ENCODE results near the gene VAV1.
A peak's percentile ranks its signal among the peaks of the same experiment; 100 is the strongest.
"Not testable (repeated sequence)": the region's sequence is repeated elsewhere in the genome, so short reads cannot be mapped to it uniquely, and the experiment has no call there.

Gene VAV1

DNA sequence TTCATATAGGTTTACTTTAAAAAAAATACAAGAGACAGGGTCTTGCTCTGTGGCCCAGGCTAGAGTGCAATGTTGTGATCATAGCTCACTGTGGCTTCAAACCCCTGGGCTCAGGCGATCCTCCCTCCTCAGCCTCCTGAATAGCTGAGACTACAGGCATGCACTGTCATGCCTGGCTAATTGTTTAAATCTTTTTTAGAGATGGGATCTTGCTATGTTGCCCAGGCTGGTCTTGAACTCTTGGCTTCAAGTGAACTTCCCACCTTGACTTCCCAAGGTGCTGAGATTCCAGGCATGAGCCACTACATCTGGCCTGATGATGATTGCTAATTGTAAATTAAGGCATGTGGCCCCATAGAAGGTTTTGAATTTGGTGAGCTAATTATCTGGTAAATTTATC lies 79.5 kb downstream of the VAV1 start:
- DNase-seq (ENCODE audit: low spot score), result no peak

DNA sequence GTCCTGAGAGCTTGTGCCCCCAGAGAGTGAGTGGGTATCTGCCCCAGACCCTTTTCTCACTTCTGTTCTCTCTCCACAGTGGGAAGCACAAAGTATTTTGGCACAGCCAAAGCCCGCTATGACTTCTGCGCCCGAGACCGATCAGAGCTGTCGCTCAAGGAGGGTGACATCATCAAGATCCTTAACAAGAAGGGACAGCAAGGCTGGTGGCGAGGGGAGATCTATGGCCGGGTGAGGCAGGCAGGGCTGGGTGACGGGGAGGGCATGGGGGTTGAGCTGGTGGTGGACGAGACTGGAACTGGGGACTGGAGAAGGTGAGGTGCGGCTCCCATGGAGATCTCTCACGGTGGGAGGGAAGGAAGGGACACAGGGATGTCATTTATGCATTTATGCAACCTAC lies 81.4 kb downstream of the VAV1 start:
- no peak for DNase-seq (ENCODE audit: low spot score)

DNA sequence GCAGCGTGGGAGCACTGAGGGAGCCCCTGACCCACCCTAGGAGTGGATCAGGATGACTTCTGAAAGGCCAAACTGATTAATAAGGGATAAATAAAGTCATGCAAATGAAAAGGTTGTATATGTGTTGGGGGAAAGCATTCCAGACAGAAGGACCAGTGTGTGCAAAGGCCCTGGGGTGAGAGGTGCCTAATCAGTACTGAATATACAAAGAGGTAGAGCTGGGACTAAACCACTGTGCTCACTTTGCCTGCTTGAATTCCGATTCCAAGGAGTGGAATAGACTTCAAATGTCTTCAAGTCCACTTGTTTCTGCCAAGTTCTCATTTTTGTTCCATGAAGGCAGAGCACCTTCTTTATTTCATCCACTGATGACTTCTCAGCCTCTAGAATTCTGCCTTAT lies 82.2 kb downstream of the VAV1 start:
- DNase-seq (ENCODE audit: low spot score), result no peak

DNA sequence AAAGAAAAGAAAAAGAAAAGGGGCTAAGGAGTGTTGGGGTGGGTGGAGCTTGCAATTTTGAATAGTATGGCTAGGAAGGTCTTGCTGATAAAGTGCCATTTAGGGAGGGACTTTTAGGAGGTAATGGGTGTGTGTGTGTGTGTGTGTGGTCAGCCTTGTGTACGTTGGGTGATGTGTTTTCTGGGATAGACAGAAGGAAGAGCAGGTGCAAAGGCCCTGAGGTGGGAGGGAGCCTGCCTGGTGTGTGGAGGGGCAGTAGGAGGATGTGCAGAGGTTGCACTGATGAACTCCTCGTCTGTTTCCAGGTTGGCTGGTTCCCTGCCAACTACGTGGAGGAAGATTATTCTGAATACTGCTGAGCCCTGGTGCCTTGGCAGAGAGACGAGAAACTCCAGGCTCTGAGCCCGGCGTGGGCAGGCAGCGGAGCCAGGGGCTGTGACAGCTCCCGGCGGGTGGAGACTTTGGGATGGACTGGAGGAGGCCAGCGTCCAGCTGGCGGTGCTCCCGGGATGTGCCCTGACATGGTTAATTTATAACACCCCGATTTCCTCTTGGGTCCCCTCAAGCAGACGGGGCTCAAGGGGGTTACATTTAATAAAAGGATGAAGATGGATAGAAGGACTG lies 84.4 kb downstream of the VAV1 start:
- no peak for DNase-seq (ENCODE audit: low spot score)

DNA sequence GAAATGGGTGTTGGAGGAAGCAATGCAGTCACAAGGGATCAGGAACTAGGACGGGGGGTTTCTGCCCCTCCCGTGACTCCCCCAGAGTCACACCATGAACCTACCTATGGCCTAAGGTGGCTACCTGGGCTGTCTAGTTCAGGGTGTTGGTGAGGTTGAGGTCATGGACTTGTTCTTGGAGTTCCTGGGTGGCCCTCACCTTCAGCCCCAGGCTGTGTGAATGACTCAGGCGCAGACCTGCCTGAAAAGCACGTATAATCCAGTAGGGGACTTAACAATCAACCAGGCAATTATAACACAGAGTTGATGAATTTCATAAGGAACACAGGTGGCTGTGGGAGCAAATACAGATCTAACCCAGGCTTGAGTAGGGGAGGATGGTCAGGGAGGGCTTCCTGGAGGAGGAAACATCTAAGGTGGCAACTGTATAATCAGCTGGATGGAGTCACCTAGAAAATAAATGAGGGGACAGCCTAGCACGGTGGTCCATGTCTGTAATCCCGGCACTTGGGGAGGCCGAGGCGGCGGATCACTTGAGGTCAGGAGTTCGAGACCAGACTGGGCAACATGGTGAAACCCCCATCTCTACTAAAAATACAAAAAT lies 89.3 kb downstream of the VAV1 start:
- DNase-seq (ENCODE audit: low spot score), result no peak

DNA sequence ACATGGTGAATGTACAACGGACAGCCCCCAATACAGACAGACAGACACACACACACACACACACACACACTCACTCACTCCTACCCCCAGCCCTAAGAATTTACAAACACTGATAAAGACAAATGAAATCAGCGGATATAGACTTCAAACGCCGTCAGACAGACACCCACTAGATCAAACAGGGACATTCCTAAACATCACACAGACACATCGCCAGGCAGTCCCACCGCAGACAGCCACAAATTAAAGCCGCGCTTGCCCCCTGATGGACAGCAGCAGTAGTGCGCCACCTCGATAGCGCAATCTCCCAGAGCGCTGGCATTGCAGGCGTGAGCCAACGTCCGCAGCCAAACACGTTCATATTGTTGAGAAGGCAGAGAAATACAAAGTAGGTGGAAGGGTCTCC lies 90.2 kb downstream of the VAV1 start:
- DNase-seq (ENCODE audit: low spot score), result peak; percentile 82

DNA sequence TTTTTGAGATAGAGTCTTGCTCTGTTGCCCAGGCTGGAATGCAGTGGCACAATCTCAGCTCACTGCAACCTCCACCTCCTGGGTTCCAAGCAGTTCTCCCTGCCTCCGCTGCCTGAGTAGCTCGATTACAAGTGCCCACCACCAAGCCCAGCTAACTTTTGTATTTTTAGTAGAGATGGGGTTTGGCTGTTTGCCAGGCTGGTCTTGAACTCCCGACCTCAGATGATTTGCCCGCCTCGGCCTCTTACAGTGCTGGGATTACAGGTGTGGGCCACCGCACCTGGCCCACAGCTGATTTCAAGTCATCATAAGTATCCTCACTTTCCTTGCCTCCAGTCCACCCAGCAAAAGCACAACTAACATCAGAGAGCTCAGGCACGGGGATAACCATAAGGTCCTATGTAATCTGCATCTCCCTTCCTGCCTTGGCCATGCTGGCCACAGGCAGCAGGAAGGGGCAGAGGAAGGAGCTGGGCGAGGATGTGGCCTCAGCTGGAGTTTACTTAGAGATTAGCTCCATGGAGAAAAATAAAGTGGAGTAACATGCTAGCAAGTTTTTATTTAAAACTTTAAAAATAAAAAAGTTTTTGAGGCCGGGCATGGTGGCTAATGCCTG lies 91.9 kb downstream of the VAV1 start:
- DNase-seq (ENCODE audit: low spot score), result no peak

DNA sequence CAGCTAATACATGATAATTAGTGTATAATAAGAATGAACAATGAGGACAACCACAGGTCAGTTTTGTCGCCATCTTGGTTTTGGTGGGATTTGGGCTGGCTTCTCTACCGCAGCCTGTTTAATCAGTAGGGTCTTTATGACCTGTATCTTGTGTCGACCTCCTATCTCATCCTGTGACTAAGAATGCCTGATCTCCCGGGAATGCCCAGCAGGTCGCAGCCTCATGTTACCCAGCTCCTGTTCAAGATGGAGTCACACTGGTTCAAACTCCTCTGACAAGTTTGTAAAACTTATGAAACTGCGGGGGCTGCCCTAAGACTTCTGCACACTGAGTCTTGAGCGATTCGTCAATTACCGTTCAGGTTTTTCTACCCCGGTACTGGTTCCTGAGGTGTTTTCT lies 93.3 kb downstream of the VAV1 start:
- no peak for DNase-seq (ENCODE audit: low spot score)

DNA sequence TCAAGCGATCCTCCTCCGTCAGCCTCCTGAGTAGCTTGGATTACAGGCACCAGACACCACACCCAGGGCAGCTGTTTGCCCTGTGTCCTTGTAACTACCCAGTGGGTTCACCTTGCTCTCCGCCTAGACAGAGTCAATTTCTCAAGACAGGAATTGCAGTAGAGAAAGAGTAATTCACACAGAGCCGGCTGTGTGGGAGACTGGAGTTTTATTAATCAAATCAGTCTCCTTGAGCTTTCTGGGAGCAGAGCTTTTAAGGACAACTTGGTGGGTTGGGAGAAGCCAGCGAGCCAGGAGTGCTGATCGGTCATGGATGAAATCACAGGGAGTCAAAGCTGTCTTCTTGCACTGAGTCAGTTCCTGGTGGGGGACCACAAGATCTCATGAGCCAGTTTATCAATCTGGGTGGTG lies 94.2 kb downstream of the VAV1 start:
- no peak for DNase-seq (ENCODE audit: low spot score)

DNA sequence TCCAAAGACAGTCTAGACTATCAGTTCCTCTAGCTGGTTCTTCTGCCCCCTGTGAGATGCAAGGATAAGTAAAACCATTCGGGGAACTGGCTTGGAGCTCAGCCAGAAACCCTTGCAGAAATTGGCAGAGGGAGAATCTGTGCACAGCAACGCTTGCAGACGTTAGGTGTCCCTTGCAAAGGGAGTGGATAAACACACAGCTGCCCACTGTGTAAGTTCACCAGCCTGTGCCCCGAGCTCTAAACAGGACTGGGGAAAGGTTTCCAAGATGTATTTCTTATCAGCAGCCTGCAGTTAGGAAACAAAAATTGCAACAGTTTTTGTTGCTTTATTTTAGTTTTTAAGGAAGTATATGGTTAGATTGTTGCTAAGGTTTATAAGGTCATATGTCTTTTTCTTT lies 95.8 kb downstream of the VAV1 start:
- no peak for DNase-seq (ENCODE audit: low spot score)

DNA sequence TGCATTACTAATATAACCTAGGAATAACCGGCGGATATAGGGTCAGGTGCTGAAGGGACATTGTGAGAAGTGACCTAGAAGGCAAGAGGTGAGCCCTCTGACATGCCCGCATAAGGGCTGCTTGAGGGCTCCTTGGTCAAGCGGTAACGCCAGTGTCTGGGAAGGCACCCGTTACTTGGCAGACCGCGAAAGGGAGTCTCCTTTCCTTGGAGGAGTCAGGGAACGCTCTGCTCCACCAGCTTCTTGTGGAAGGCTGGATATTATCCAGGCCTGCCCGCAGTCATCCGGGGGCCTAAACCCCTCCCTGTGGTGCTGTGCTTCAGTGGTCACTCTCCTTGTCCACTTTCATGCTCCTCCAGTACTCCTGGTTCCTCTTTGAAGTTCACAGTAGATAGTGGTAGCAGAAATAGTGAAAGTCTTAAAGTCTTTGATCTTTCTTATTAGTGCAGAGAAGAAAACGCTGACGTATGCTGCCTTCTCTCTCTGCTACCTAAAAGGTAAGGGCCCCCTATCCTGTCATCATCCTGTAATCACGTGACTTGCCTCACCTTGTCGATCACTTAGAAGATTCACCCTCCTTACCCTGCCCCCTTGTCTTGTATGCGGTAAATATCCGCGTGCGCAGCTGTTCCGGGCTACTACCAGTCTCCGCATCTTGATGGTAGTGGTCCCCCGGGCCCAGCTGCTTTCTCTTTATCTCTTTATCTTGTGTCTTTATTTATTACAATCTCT lies 96.8 kb downstream of the VAV1 start:
- not testable (repeated sequence) for DNase-seq (ENCODE audit: low spot score)

DNA sequence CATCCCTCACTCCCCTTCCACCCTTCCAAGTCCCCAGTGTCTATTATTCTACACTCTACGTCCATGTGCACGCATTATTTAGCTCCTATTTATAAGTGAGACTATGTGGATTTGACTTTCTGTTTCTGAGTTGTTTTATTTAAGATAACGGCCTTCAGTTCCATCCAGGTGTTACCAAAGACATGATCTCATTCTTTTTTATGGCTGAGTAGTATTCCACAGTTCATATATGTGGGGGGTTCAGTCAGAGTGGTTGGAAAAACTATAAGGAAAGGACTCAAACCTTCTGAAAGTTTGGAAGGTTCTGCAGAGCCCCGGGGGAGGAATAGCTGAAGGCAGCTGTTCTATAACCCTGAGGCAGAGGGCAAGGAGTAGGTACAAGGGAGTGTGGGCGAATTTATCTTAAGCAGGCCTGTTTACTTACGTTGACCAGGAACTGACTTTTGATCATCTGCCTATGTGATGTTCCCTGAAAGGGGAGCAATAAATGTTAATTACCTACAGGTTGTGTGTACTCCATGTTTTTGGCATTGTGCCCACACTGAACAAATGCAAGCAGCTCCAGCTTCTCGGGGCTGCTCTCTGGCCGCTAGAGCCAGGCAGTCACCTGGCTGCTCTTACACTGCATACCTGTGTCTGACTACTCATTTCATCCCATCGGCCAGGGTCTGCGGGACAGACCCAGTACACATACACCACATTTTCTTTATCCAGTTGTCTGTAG lies 101.4 kb downstream of the VAV1 start:
- no peak for DNase-seq (ENCODE audit: low spot score)

DNA sequence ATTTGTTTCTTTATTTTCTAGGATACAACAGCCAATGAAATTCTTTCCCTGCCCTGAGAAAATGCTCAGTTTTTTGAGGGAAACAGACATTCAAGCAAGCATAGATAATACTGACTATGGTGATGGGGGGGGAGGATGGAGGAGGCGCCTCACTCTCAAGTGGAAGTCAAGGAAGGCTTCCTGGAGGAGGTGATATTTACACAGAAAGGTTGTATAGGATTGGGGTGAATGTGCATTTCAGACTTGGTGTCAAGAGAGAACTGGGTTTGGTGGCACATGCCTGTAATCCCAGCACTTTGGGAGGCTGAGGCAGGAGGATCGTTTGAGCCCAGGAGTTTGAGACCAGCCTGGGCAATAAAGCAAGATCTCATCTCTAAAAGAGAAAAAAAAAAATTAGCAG lies 102.7 kb downstream of the VAV1 start:
- DNase-seq (ENCODE audit: low spot score), result no peak

DNA sequence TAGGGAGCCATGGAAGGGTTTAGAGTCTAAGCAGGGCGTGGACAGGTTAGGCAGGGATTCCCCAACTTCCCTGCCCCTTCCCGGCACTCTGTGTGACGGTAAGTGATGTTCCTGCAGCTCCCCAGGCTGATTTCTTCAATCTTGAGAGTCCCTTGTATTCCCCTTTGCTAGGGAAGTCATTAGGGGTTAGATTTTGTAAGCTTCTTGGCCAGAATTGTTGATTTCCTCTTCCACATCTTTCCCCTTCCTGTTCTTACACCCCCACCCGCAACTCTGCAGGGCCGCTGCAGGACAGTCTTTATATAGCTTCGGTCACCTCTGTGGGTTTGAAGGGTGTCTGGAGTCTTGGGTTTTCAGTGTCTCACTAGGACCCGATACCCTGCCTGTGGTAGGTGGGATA lies 104.2 kb downstream of the VAV1 start:
- no peak for DNase-seq (ENCODE audit: low spot score)

DNA sequence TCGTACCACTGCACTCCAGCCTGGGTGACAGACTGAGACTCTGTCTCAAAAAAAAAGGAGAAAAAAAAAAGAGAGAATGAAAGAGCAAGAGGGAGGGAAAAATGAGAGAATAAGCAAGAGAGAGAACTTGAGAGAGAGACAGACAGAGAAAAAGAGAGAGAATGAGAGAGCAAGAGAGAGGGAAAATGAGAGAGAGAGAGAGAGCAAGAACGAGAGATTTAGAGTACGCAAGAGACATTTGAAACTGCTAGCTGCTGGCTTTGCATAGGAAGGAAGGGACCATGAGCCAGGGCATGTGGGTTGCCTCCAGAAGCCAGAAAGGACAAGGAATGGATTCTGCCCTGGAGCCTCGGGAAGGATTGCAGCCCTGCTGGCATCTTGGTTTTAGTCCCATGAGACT lies 105.3 kb downstream of the VAV1 start:
- DNase-seq (ENCODE audit: low spot score), result no peak

DNA sequence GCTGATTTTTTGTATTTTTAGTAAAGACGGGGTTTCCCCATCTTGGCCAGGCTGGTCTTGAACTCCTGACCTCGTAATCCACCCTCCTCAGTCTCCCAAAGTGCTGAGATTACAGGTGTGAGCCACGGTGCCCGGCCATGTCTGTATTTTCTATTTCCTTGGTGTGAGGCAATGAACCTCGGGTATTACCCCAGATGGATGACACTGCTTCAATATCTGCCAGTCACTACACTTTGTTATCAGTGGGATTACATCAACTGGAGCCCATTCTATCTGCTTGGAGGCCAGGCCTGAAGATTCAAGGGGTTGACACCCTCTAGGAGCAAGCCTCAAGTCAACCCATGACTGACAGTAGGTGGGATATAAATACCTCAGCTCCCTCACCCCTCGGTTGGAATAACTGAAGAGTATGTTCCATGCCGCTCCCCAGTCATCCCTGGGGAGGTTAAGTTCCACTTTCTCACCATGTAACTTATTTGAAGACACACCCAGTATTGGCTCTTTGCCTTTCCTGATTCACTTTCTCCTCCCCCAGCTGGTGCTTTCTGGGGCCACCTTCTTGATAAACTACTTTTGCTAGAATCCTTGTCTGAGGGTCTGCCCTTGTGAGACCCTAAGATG lies 113.9 kb downstream of the VAV1 start:
- no peak for DNase-seq (ENCODE audit: low spot score)

DNA sequence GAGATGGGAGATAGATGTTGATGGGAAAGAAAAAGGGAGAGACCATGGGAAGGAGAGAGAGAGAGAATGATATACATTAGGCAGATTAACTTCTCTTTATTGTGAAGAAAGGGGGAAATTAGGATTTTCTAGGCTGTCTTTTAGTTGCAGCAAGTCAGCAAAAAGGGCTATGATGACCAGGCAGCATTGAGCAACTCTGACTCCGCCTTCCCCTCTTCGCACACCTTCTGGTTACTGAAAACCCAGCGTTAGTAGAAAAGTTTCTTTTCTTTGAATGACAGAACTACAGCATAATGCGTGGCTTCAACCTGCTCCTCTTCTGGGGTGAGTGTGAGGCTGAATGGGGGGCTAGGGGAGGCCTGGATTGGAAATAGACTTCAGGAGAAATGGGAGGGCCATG lies 114.8 kb downstream of the VAV1 start, which contains the start of gene ADGRE1:
TSS of gene ADGRE1 (plus strand) at position 264 of the 400 bp plus-strand sequence. CDS start at position 294, 30 bp downstream.
- DNase-seq (ENCODE audit: low spot score), result no peak

DNA sequence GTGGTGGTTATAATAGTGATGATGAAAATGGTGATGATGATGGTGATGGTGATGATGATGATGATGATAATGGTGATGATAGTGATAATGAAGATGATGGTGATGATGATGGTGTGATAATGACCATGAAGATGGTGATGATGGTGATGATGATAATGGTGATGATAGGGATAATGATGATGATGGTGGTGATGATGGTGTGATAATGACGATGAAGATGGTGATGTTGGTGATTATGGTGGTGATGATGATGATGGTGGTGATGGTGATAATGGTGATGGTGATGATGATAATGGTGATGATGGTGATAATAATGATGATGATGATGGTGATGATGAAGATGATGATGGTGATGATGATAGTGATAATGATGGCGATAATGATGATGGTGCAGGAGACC lies 116.5 kb downstream of the VAV1 start:
- no peak for DNase-seq (ENCODE audit: low spot score)

DNA sequence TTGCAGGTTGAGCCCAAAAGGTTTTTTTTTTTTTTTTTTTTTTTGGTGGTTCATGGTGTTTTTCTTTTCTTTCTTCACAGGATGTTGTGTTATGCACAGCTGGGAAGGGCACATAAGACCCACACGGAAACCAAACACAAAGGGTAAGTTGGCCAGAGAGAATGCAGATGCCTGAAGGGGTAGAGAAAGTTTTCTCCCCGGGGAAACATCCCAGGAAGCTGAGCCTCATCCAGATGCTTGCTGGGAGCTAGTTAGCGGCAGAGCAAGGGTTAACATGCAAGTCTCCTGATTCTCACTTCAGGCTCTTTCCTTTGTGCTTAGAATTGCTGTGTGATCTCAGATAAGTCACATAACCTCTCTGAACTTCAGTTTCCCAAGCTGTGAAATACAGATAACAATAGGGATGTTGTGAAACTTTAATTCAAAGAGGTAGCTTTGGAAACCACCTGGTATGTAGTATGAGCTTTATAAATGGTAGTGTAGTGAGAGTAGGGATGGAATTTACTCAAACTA lies 117.9 kb downstream of the VAV1 start:
- DNase-seq (ENCODE audit: low spot score), result no peak

DNA sequence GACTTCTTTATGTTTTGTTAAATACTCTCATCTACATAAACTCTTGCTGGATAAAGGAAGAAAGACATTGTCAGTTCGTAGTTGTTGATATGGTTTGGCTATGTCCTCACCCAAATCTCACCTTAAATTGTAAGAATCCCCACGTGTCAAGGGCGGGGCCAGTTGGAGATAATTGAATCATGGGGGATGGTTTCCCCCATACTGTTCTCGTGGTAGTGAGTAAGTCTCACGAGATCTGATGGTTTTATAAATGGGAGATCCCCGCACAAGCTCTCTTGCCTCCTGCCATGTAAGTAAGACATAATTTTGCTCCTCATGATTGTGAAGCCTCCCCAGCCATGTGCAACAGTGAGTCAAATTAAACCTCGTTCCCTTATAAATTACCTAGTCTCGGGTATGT lies 118.4 kb downstream of the VAV1 start:
- no peak for DNase-seq (ENCODE audit: low spot score)

DNA sequence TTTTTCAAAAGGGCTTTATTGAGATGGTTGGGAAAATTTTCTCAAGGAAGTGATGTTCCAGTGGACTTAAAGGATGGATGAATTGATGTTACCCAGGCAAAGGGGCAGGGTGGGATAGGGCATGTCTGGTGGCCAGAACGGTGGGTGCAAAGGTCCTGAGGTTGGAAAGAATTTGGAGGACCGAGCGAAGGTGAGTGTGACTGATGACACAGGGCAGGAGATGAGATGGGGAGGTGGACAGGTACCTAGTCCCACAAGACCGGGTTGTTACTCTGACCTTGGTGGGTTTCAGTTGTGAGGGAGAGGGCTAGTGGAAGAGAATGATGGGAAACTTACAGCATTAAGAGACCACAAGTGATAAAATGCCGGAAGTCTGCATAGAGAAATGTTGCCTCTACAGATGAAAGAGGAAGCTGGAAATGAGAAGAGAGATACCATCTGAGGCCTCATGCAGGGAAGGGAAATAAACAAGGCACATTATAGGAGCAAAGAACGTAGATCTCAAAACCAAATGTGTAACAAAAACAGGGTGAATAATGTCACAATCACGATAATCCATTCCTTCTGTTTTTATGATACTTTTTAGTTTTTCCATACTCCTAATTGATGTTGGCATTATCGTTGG lies 119.4 kb downstream of the VAV1 start:
- no peak for DNase-seq (ENCODE audit: low spot score)

Measured in iPS-NIHi11 (cell line).